NCI-H1930 (cell line): ENCODE results near the gene NFATC1.
A peak's percentile ranks its signal among the peaks of the same experiment; 100 is the strongest.
"Not testable (repeated sequence)": the region's sequence is repeated elsewhere in the genome, so short reads cannot be mapped to it uniquely, and the experiment has no call there.

Experiments
- DNase-seq, 2 experiments: peaks; one replicate each; lab custom pipeline; 2025; lab: John Stamatoyannopoulos, UW

Gene NFATC1

GRCh38 chr18:79375441-79376154 is 20.1 kb upstream of the NFATC1 start:
- no peak for DNase-seq

- DNase-seq: not testable (repeated sequence)
Observed at GRCh38 chr18:79376661-79377060, 19.1 kb upstream of the NFATC1 start.

- no peak for DNase-seq
Observed at GRCh38 chr18:79377187-79377891, 18.4 kb upstream of the NFATC1 start.

GRCh38 chr18:79378536-79379250 is 17.0 kb upstream of the NFATC1 start:
- no peak for DNase-seq

GRCh38 chr18:79379251-79379905 is 16.4 kb upstream of the NFATC1 start:
- no peak for DNase-seq

- DNase-seq: no peak
Observed at GRCh38 chr18:79379931-79380815, 15.6 kb upstream of the NFATC1 start.

GRCh38 chr18:79380816-79381806 is 14.6 kb upstream of the NFATC1 start:
- DNase-seq: peak; percentile 21 to 45

- DNase-seq: no peak
Observed at GRCh38 chr18:79381811-79382311, 13.9 kb upstream of the NFATC1 start.

GRCh38 chr18:79382681-79383387 is 12.9 kb upstream of the NFATC1 start:
- no peak for DNase-seq

GRCh38 chr18:79383388-79384056 is 12.2 kb upstream of the NFATC1 start:
- no peak for DNase-seq

- DNase-seq: no peak
Observed at GRCh38 chr18:79384151-79384807, 11.5 kb upstream of the NFATC1 start.

GRCh38 chr18:79384834-79385233 is 10.9 kb upstream of the NFATC1 start:
- DNase-seq: no peak

- no peak for DNase-seq
Observed at GRCh38 chr18:79385326-79385707, 10.4 kb upstream of the NFATC1 start.

- DNase-seq: no peak
Observed at GRCh38 chr18:79385708-79386341, 9.9 kb upstream of the NFATC1 start.

GRCh38 chr18:79386547-79386946 is 9.2 kb upstream of the NFATC1 start:
- DNase-seq: no peak

- DNase-seq: no peak
Observed at GRCh38 chr18:79387214-79387613, 8.5 kb upstream of the NFATC1 start.

- DNase-seq: no peak
Observed at GRCh38 chr18:79387615-79388014, 8.1 kb upstream of the NFATC1 start.

GRCh38 chr18:79388043-79388442 is 7.7 kb upstream of the NFATC1 start:
- DNase-seq: no peak
